HEK293 (cell line): Measurements from ENCODE around the gene SCUBE1.

Experiments used
- ATF2 ChIP-seq: fragments of 450-650 bp; formaldehyde crosslinking; IDR thresholded peaks from 2 replicates; pipeline ENCODE4 v1.5.1; 2016; ENCODE audit warnings: missing biosample characterization, missing genetic modification characterization, low read depth
- INSM2 ChIP-seq: fragments of 450-650 bp; formaldehyde crosslinking; IDR thresholded peaks from 2 replicates; pipeline ENCODE4 v1.5.1; 2016; ENCODE audit warnings: missing biosample characterization, missing genetic modification characterization
- SALL2 ChIP-seq: fragments of 450-650 bp; formaldehyde crosslinking; IDR thresholded peaks from 2 replicates; pipeline ENCODE4 v1.5.0; 2017; ENCODE audit warnings: missing biosample characterization, mild to moderate bottlenecking, missing genetic modification characterization, borderline replicate concordance
- ZIC2 ChIP-seq: fragments of 450-650 bp; formaldehyde crosslinking; IDR thresholded peaks from 2 replicates; pipeline ENCODE4 v1.5.1; 2016; ENCODE audit warnings: missing biosample characterization, missing genetic modification characterization
- ZNF174 ChIP-seq: fragments of 450-650 bp; formaldehyde crosslinking; IDR thresholded peaks from 2 replicates; pipeline ENCODE4 v1.5.0; 2017; ENCODE audit warnings: missing biosample characterization, mild to moderate bottlenecking, missing genetic modification characterization
- ZNF24 ChIP-seq: fragments of 450-650 bp; formaldehyde crosslinking; IDR thresholded peaks from 2 replicates; pipeline ENCODE4 v1.5.1; 2016; ENCODE audit warnings: missing biosample characterization, missing genetic modification characterization
- ZNF274 ChIP-seq, 2 experiments: fragments of 200-500 bp in 1 of 2; fragments of 450-650 bp in 1 of 2; sonication (Bioruptor generic) in 1 of 2; formaldehyde crosslinking in 1 of 2; IDR thresholded peaks; 2 replicates each; pipeline versions ENCODE4 v1.5.1 to v1.6.1; 2014 to 2016; ENCODE audit warnings: borderline replicate concordance in 1 of 2, inconsistent platforms in 1 of 2, low read length in 1 of 2, missing biosample characterization in 1 of 2, missing genetic modification characterization in 1 of 2
- ZNF549 ChIP-seq: fragments of 450-650 bp; IDR thresholded peaks from 2 replicates; pipeline ENCODE4 v1.5.1; 2018; ENCODE audit warnings: missing biosample characterization, missing genetic modification characterization, mild to moderate bottlenecking, inconsistent platforms, moderate library complexity
- ZNF660 ChIP-seq: fragments of 450-650 bp; IDR thresholded peaks from 2 replicates; pipeline ENCODE4 v1.5.1; 2018; ENCODE audit warnings: missing biosample characterization, mild to moderate bottlenecking, missing genetic modification characterization
- ZNF76 ChIP-seq: fragments of 450-650 bp; formaldehyde crosslinking; IDR thresholded peaks from 2 replicates; pipeline ENCODE4; 2016; ENCODE audit warnings: low read depth, missing biosample characterization, missing genetic modification characterization, borderline replicate concordance
- TF ChIP-seq, protein P1 (sequence below): fragments of 450-650 bp; formaldehyde crosslinking; IDR thresholded peaks from 2 replicates; pipeline ENCODE4 v1.5.1; 2016; ENCODE audit warnings: missing biosample characterization, missing genetic modification characterization
- TF ChIP-seq, protein P2 (sequence below): fragments of 450-650 bp; formaldehyde crosslinking; conservative IDR thresholded peaks from 2 replicates; pipeline ENCODE4 v1.5.1; 2016; ENCODE audit warnings: low read depth, missing biosample characterization, missing genetic modification characterization

GRCh38 chr22:43276321-43276720, 66.9 kb downstream of the SCUBE1 start:
- TF ChIP-seq ZNF660 (tag by site-specific recombination): no peak
- no peak for TF ChIP-seq INSM2 (tag by site-specific recombination)
- TF ChIP-seq, protein P1, sequence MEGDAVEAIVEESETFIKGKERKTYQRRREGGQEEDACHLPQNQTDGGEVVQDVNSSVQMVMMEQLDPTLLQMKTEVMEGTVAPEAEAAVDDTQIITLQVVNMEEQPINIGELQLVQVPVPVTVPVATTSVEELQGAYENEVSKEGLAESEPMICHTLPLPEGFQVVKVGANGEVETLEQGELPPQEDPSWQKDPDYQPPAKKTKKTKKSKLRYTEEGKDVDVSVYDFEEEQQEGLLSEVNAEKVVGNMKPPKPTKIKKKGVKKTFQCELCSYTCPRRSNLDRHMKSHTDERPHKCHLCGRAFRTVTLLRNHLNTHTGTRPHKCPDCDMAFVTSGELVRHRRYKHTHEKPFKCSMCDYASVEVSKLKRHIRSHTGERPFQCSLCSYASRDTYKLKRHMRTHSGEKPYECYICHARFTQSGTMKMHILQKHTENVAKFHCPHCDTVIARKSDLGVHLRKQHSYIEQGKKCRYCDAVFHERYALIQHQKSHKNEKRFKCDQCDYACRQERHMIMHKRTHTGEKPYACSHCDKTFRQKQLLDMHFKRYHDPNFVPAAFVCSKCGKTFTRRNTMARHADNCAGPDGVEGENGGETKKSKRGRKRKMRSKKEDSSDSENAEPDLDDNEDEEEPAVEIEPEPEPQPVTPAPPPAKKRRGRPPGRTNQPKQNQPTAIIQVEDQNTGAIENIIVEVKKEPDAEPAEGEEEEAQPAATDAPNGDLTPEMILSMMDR: no peak
- TF ChIP-seq, protein P2, sequence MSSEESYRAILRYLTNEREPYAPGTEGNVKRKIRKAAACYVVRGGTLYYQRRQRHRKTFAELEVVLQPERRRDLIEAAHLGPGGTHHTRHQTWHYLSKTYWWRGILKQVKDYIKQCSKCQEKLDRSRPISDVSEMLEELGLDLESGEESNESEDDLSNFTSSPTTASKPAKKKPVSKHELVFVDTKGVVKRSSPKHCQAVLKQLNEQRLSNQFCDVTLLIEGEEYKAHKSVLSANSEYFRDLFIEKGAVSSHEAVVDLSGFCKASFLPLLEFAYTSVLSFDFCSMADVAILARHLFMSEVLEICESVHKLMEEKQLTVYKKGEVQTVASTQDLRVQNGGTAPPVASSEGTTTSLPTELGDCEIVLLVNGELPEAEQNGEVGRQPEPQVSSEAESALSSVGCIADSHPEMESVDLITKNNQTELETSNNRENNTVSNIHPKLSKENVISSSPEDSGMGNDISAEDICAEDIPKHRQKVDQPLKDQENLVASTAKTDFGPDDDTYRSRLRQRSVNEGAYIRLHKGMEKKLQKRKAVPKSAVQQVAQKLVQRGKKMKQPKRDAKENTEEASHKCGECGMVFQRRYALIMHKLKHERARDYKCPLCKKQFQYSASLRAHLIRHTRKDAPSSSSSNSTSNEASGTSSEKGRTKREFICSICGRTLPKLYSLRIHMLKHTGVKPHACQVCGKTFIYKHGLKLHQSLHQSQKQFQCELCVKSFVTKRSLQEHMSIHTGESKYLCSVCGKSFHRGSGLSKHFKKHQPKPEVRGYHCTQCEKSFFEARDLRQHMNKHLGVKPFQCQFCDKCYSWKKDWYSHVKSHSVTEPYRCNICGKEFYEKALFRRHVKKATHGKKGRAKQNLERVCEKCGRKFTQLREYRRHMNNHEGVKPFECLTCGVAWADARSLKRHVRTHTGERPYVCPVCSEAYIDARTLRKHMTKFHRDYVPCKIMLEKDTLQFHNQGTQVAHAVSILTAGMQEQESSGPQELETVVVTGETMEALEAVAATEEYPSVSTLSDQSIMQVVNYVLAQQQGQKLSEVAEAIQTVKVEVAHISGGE (tag by site-specific recombination): no peak
- TF ChIP-seq ZIC2 (tag by site-specific recombination): no peak
- no peak for TF ChIP-seq ZNF24 (tag by site-specific recombination)
- TF ChIP-seq ZNF174 (tag by site-specific recombination): no peak
- TF ChIP-seq ZNF76: no peak
- no peak for TF ChIP-seq SALL2 (tag by site-specific recombination)
- no peak for TF ChIP-seq ZNF274 (IDR thresholded peaks at IDR 0.05; ENCODE audit: low read length)
- TF ChIP-seq ZNF274 (tag by site-specific recombination; IDR thresholded peaks at IDR 0.05; ENCODE audit: borderline replicate concordance): no peak
- TF ChIP-seq ZNF549: no peak
- TF ChIP-seq ATF2: no peak
